ENCODE data around the gene ZFP36.
"Not testable (repeated sequence)": the region's sequence is repeated elsewhere in the genome, so short reads cannot be mapped to it uniquely, and the experiment has no call there.

The ZFP36 gene

GRCh38 chr19:39449116-39449797, 42.6 kb downstream of the ZFP36 start:
- DNase-seq: no peak

DNA sequence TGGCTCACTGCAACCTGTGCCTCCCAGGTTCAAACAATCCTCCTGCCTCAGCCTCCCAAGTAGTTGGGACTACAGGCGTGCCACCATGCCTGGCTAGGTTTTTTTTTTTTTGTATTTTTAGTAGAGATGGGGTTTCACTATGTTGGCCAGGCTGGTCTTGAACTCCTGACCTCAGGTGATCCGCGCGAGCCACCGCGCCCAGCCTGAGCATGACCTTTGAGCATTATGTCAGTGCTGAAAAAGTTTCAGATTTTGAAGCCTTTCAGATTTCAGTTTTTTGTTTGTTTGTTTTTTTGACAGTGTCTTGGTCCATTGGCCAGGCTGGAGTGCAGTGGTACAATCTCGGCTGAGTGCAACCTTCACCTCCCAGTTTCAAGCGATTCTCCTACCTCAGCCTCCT, 44.6 kb downstream of the ZFP36 start:
- DNase-seq: not testable (repeated sequence)

Data from activated CD8-positive, alpha-beta memory T cell treated with anti-CD3 and anti-CD28 coated beads for 24 hours (primary cell).